Gastroesophageal sphincter (tissue), 4 donors: Measurements from ENCODE around the gene NAV2. TPM values are rescaled to one million over a fixed set of nuclear protein-coding genes. Genes with fewer than 3 reads are reported as not detected.

Experiments used
- ATAC-seq: fragments of 150-250 bp; one replicate; pipeline ENCODE4 v1.9.1; 2016; ENCODE audit warnings: mild to moderate bottlenecking, moderate library complexity
- H3K27ac ChIP-seq, 4 donors: fragments of 200-600 bp; sonication (generic) in 3 of 4; 1 replicate in 3 of 4; 2 replicates in 1 of 4; pipeline ENCODE4 v1.5.1; 2016 to 2019
- H3K27me3 ChIP-seq: fragments of 200-600 bp; sonication (generic); one replicate; pipeline ENCODE4 v1.5.1; 2019
- H3K36me3 ChIP-seq, 2 donors: fragments of 200-600 bp; sonication (generic); one replicate each; pipeline ENCODE4 v1.5.1; 2019; ENCODE audit warnings: control low read depth in 1 of 2
- H3K4me1 ChIP-seq, 3 donors: fragments of 200-600 bp; sonication (generic); 1 replicate in 2 of 3; 2 replicates in 1 of 3; pipeline ENCODE4 v1.5.1; 2016 to 2019; ENCODE audit warnings: control low read depth in 2 of 3
- H3K4me3 ChIP-seq, 2 donors: fragments of 200-600 bp; sonication (generic); one replicate each; pipeline ENCODE4 v1.5.1; 2019; ENCODE audit warnings: mild to moderate bottlenecking in 1 of 2, moderate library complexity in 1 of 2
- H3K9me3 ChIP-seq, 3 donors: fragments of 200-600 bp; sonication (generic); one replicate each; pipeline ENCODE4 v1.5.1; 2017 to 2019; ENCODE audit warnings: control low read depth in 2 of 3
- CTCF ChIP-seq, 4 experiments: fragments of 200-600 bp in 2 of 4; fragments of 450-650 bp in 2 of 4; sonication (generic) in 1 of 4; IDR thresholded peaks; one replicate each; pipeline ENCODE4 v1.5.1; 2017 to 2019; ENCODE audit warnings: antibody characterized with exemption in 4 of 4, mild to moderate bottlenecking in 2 of 4, moderate library complexity in 2 of 4
- EP300 ChIP-seq: sonication (generic); formaldehyde crosslinking; IDR thresholded peaks from one replicate; pipeline ENCODE4 v1.6.1; 2017; ENCODE audit warnings: antibody characterized with exemption, mild to moderate bottlenecking
- POLR2A ChIP-seq, 2 donors: fragments of 450-650 bp; IDR thresholded peaks; one replicate each; pipeline ENCODE4 v1.6.1; 2017; ENCODE audit warnings: antibody characterized with exemption in 2 of 2, mild to moderate bottlenecking in 2 of 2, moderate library complexity in 1 of 2
- POLR2AphosphoS5 ChIP-seq: sonication (generic); formaldehyde crosslinking; IDR thresholded peaks from one replicate; pipeline ENCODE4 v1.6.1; 2017; ENCODE audit warnings: antibody characterized with exemption
- WGBS, 2 donors: methylation state at CpG; one replicate each; pipeline ENCODE4 v1.1.5; 2018; ENCODE audit warnings: low coverage in 1 of 2; 5-methylcytosine and 5-hydroxymethylcytosine counted together
- total RNA-seq, 4 donors: library from RNA; depleted of rRNA; stranded (reverse); fragments of >200 nt; gene quantifications; one replicate each; pipeline ENCODE4 v1.1.0, GENCODE V29; 2016

Gene NAV2
- total RNA-seq, 4 donors from 2014 or later, result 19.5 to 57.1 (median 43.4) TPM

- WGBS, 2 donors, result 58 to 76% methylated on average over 4 to 8 of the region's 11 CpGs
- H3K27ac ChIP-seq, result no peak overlapping the region
Measured at GRCh38 chr11:20042811-20043341, 330.2 kb downstream of the NAV2 start.

GRCh38 chr11:20043992-20044391 is 331.4 kb downstream of the NAV2 start:
- Histone ChIP-seq H3K27ac (no peak overlapping the region), H3K4me1 (peaks cover 0 to 18% (median 2%) of the 10 kb centered on the region in 3 donors), H3K36me3 (peaks cover 0 to 72% of the 10 kb centered on the region in 2 donors), H3K27me3 (no peaks in the 10 kb centered on the region), H3K4me3 (no peak overlapping the region), H3K9me3 (no peaks in the 10 kb centered on the region)
- TF ChIP-seq POLR2AphosphoS5 (no peak), CTCF (IDR thresholded peaks at IDR 0.05) (no peak), POLR2A (IDR thresholded peaks at IDR 0.05) (no peak), EP300 (no peak)
- ATAC-seq, result no peak
- 93 to 100% methylated on average over 1 to 13 of the region's 13 CpGs for WGBS, 2 donors

More at GRCh38 chr11:20042811-20043341, 330.2 kb downstream of the NAV2 start:
- no peak for ATAC-seq
- H3K9me3 ChIP-seq, result no peaks in the 10 kb centered on the region
- H3K4me3 ChIP-seq, result no peak overlapping the region
- H3K4me1 ChIP-seq, result peaks cover 0 to 7% (median 0%) of the 10 kb centered on the region in 3 donors
- TF ChIP-seq POLR2AphosphoS5 (no peak), CTCF (IDR thresholded peaks at IDR 0.05) (no peak), EP300 (no peak), POLR2A (IDR thresholded peaks at IDR 0.05) (no peak)
- no peaks in the 10 kb centered on the region for H3K27me3 ChIP-seq
- H3K36me3 ChIP-seq, result peaks cover 0 to 74% of the 10 kb centered on the region in 2 donors

- Histone ChIP-seq H3K4me1 (peaks cover 0 to 30% (median 3%) of the 10 kb centered on the region in 3 donors), H3K36me3 (peaks cover 0 to 72% of the 10 kb centered on the region in 2 donors)
- TF ChIP-seq CTCF (IDR thresholded peaks at IDR 0.05), result no peak
- no peak for TF ChIP-seq EP300
Measured at GRCh38 chr11:20045098-20045688, 332.6 kb downstream of the NAV2 start.

GRCh38 chr11:20046416-20046815 is 333.8 kb downstream of the NAV2 start:
- no peak for ATAC-seq
- no peaks in the 10 kb centered on the region for H3K27me3 ChIP-seq
- H3K36me3 ChIP-seq, result peaks cover 0 to 73% of the 10 kb centered on the region in 2 donors
- no peaks in the 10 kb centered on the region for H3K9me3 ChIP-seq
- no peak for TF ChIP-seq POLR2A (IDR thresholded peaks at IDR 0.05)
- TF ChIP-seq EP300, result no peak
- no peak for TF ChIP-seq CTCF (IDR thresholded peaks at IDR 0.05)
- TF ChIP-seq POLR2AphosphoS5, result no peak
- H3K27ac ChIP-seq, result no peak overlapping the region
- no peak overlapping the region for H3K4me3 ChIP-seq
- WGBS, 2 donors, result 47 to 58% methylated on average over 3 of the region's 3 CpGs
- peaks cover 0 to 40% (median 3%) of the 10 kb centered on the region in 3 donors for H3K4me1 ChIP-seq

More at GRCh38 chr11:20045098-20045688, 332.6 kb downstream of the NAV2 start:
- Histone ChIP-seq H3K27me3 (no peaks in the 10 kb centered on the region), H3K9me3 (no peaks in the 10 kb centered on the region), H3K4me3 (no peak overlapping the region), H3K27ac (no peak overlapping the region)
- WGBS, 2 donors, result 78 to 90% methylated on average over 4 to 5 of the region's 19 CpGs
- ATAC-seq, result no peak
